NB4 (cell line): ENCODE data around the gene KCTD6.
"Not testable (repeated sequence)": the region's sequence is repeated elsewhere in the genome, so short reads cannot be mapped to it uniquely, and the experiment has no call there.

Experiments used
- CTCF ChIP-seq: IDR thresholded peaks from one replicate; pipeline ENCODE4 v1.5.1; 2012; ENCODE audit warnings: low read depth, low read length
- POLR2A ChIP-seq: IDR thresholded peaks from 2 replicates; pipeline ENCODE4 v1.6.1; 2011; ENCODE audit warnings: mild to moderate bottlenecking; ENCODE audit not compliant: insufficient read length; ENCODE audit errors: extremely low read depth

GRCh38 chr3:58527440-58527839, 35.5 kb downstream of the KCTD6 start:
- TF ChIP-seq CTCF, POLR2A: not testable (repeated sequence)
